GM23248 (cell line): ENCODE results near the gene GNAQ. TPM values are rescaled to one million over a fixed set of nuclear protein-coding genes. Genes with fewer than 3 reads are reported as not detected.

Experiments used
- DNase-seq: peaks from one replicate; pipeline ENCODE4 v3.0.0-alpha.2; 2015
- H2AFZ ChIP-seq: fragments of 200-600 bp; sonication (generic); 2 replicates; pipeline ENCODE4 v1.6.1; 2016; ENCODE audit warnings: antibody characterized with exemption
- H3F3A ChIP-seq: fragments of 200-600 bp; sonication (generic); 2 replicates; pipeline ENCODE4 v1.6.1; 2016; ENCODE audit warnings: mild to moderate bottlenecking, antibody characterized with exemption, mixed run types; ENCODE audit not compliant: insufficient read depth
- H3K27ac ChIP-seq: fragments of 200-600 bp; sonication (generic); 2 replicates; pipeline ENCODE4 v1.5.1; 2016; ENCODE audit warnings: mild to moderate bottlenecking
- H3K27me3 ChIP-seq: fragments of 200-600 bp; sonication (generic); replicated peaks from 2 replicates; pipeline ENCODE4 v1.6.1; 2016; ENCODE audit warnings: mild to moderate bottlenecking; ENCODE audit not compliant: insufficient read depth
- H3K36me3 ChIP-seq: fragments of 200-600 bp; sonication (generic); 2 replicates; pipeline ENCODE4 v1.6.1; 2016; ENCODE audit warnings: low read depth, mild to moderate bottlenecking
- H3K4me1 ChIP-seq: fragments of 200-600 bp; sonication (generic); 2 replicates; pipeline ENCODE4 v1.6.1; 2016; ENCODE audit warnings: mild to moderate bottlenecking; ENCODE audit not compliant: insufficient read depth
- H3K4me2 ChIP-seq: fragments of 200-600 bp; sonication (generic); one replicate; pipeline ENCODE4 v1.6.1; 2016; ENCODE audit warnings: mild to moderate bottlenecking; ENCODE audit not compliant: unreplicated experiment
- H3K4me3 ChIP-seq: fragments of 200-600 bp; sonication (generic); 2 replicates; pipeline ENCODE4 v1.5.1; 2016; ENCODE audit warnings: mild to moderate bottlenecking
- H3K79me2 ChIP-seq: fragments of 200-600 bp; sonication (generic); 2 replicates; pipeline ENCODE4 v1.6.1; 2016; ENCODE audit warnings: mild to moderate bottlenecking; ENCODE audit not compliant: insufficient read depth
- H3K9ac ChIP-seq: fragments of 200-600 bp; sonication (generic); 2 replicates; pipeline ENCODE4 v1.6.1; 2016; ENCODE audit warnings: mild to moderate bottlenecking
- H3K9me2 ChIP-seq: fragments of 200-600 bp; sonication (generic); 2 replicates; pipeline ENCODE4 v1.6.1; 2016; ENCODE audit warnings: mixed run types, mild to moderate bottlenecking, moderate library complexity; ENCODE audit not compliant: insufficient read depth
- H3K9me3 ChIP-seq: fragments of 200-600 bp; sonication (generic); one replicate; pipeline ENCODE4 v1.6.1; 2017; ENCODE audit warnings: low read depth
- H4K20me1 ChIP-seq: fragments of 200-600 bp; sonication (generic); 2 replicates; pipeline ENCODE4 v1.6.0; 2016; ENCODE audit not compliant: insufficient read depth
- EZH2 ChIP-seq: fragments of 200-600 bp; sonication (generic); IDR thresholded peaks from 2 replicates; pipeline ENCODE4 v1.6.1; 2018; ENCODE audit warnings: antibody characterized with exemption, mild to moderate bottlenecking; ENCODE audit not compliant: insufficient read depth, poor library complexity, severe bottlenecking
- EZH2phosphoT487 ChIP-seq: fragments of 200-600 bp; sonication (generic); IDR thresholded peaks from 2 replicates; pipeline ENCODE4 v1.6.1; 2018; ENCODE audit warnings: antibody characterized with exemption, moderate library complexity, mild to moderate bottlenecking, low read depth; ENCODE audit not compliant: insufficient read depth
- WGBS, 2 experiments: methylation state at CpG; one replicate each; pipeline ENCODE4 v1.1.6; 2015 to 2017; ENCODE audit warnings: low lambda C conversion rate in 2 of 2, low coverage in 1 of 2; ENCODE audit errors: missing lambda C conversion rate in 2 of 2; 5-methylcytosine and 5-hydroxymethylcytosine counted together
- in situ Hi-C: fragments of 300-500 bp; cut with MboI; formaldehyde crosslinking; loops from 2 replicates; pipeline ENCODE4 v1.15.0; 2020
- polyA plus RNA-seq: library from polyadenylated mRNA; unstranded; fragments of >200 nt; fragmentation: Nextera tagmentation; extraction: Ambion mirVana; gene quantifications from 2 replicates; pipeline ENCODE4 v1.2.1, GENCODE V29; 2016
- total RNA-seq: library from RNA; depleted of rRNA; stranded (reverse); fragments of >200 nt; shearing (Covaris generic); gene quantifications from 2 replicates; pipeline ENCODE4 v1.2.3, GENCODE V29; 2014

GNAQ gene
- total and polyA plus RNA-seq, 2 experiments from 2014 or later = 11.5 to 32.7 TPM

GRCh38 chr9:77899679-77900354 lies 131.8 kb downstream of the GNAQ start:
- Histone ChIP-seq H3K9ac (no peak overlapping the region), H4K20me1 (0 out of 2 replicates have a peak, but pooled peaks cover 6% of the 10 kb centered on the region), H3K27me3 (no peaks in the 10 kb centered on the region), H3K27ac (no peak overlapping the region), H3K79me2 (peaks cover 5% of the 10 kb centered on the region; the same call in 1 of the 2 replicates), H3K4me3 (no peak overlapping the region), H3K36me3 (no peaks in the 10 kb centered on the region), H3K4me2 (peak overlapping the region; percentile 6), H3F3A (peaks cover 23% of the 10 kb centered on the region), H3K9me3 (no peaks in the 10 kb centered on the region), H3K9me2 (no peaks in the 10 kb centered on the region), H3K4me1 (peaks cover 12% of the 10 kb centered on the region), H2AFZ (no peak overlapping the region)
- WGBS, 2 experiments = 58 to 61% methylated on average over 6 of the region's 6 CpGs
- in situ Hi-C loops = no loop called here
- DNase-seq = peak; percentile 78
- TF ChIP-seq EZH2phosphoT487 (no peak), EZH2 (no peak)

GRCh38 chr9:77898864-77899263 lies 132.7 kb downstream of the GNAQ start:
- Histone ChIP-seq H3K27me3 (no peaks in the 10 kb centered on the region), H3K9me2 (no peaks in the 10 kb centered on the region), H3F3A (peaks cover 23% of the 10 kb centered on the region), H3K4me3 (no peak overlapping the region), H4K20me1 (0 out of 2 replicates have a peak, but pooled peaks cover 6% of the 10 kb centered on the region), H3K36me3 (no peaks in the 10 kb centered on the region), H2AFZ (no peak overlapping the region), H3K27ac (no peak overlapping the region), H3K4me1 (peaks cover 12% of the 10 kb centered on the region), H3K79me2 (0 out of 2 replicates have a peak, but pooled peaks cover 3% of the 10 kb centered on the region), H3K4me2 (no peak overlapping the region), H3K9ac (no peak overlapping the region), H3K9me3 (no peaks in the 10 kb centered on the region)
- TF ChIP-seq EZH2phosphoT487 (no peak), EZH2 (no peak)
- WGBS, 2 experiments = 62 to 66% methylated on average over 3 of the region's 3 CpGs
- in situ Hi-C loops = no loop called here
- no peak for DNase-seq

DNA sequence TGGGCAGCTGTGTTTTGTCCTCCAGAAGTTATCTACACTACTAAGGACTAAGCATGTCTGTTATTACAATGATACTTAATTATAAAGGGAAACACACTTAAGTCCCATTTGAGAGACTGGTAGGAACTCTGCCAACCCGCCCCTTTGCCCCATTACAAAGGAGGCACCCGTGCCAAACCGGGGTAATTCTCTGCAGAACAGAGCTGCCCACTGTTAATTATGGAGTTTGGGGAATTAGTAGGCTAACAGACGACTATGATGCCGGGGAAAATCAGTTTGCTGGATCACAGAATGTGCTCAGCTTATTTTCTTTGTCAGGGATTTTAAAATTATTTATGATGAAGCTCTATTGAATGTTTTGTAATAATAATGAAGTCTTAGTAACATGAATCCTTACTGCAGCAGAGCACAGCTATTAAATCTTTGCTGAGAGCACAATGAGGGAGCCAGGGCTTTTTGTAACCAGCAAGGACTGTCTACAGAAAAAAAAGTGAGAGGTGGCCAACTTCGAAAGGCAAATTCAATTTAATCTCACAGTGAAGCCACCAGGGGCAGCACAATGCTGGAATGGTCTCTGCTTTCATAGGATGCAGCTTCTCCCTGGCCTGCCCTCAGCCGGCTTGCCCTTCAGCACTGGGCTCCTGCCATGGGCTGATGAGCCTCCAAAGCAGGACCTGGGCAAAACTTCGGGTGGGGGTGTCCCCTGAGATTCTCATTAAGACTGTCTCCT lies 134.5 kb downstream of the GNAQ start:
- Histone ChIP-seq H4K20me1 (0 out of 2 replicates have a peak, but pooled peaks cover 6% of the 10 kb centered on the region), H3K4me1 (peaks cover 12% of the 10 kb centered on the region), H3K36me3 (no peaks in the 10 kb centered on the region), H3K9ac (no peak overlapping the region), H3K27me3 (no peaks in the 10 kb centered on the region), H2AFZ (no peak overlapping the region), H3K27ac (no peak overlapping the region), H3K4me3 (no peak overlapping the region), H3K9me3 (no peaks in the 10 kb centered on the region), H3K9me2 (no peaks in the 10 kb centered on the region), H3K4me2 (no peak overlapping the region), H3K79me2 (peaks cover 8% of the 10 kb centered on the region; the same call in 1 of the 2 replicates), H3F3A (peaks cover 23% of the 10 kb centered on the region)
- peak; percentile 7 for DNase-seq
- in situ Hi-C loops = no loop called here
- 67 to 72% methylated on average over 8 of the region's 8 CpGs for WGBS, 2 experiments
- TF ChIP-seq EZH2 (no peak), EZH2phosphoT487 (no peak)

GRCh38 chr9:77896269-77896937 lies 135.2 kb downstream of the GNAQ start:
- in situ Hi-C loops = no loop called here
- H3K4me1 ChIP-seq = peaks cover 12% of the 10 kb centered on the region
- no peak overlapping the region for H3K4me3 ChIP-seq
- H3K4me2 ChIP-seq = no peak overlapping the region
- 76 to 77% methylated on average over 2 of the region's 2 CpGs for WGBS, 2 experiments
- no peak for DNase-seq
- no peaks in the 10 kb centered on the region for H3K27me3 ChIP-seq
- TF ChIP-seq EZH2phosphoT487 (no peak), EZH2 (no peak)
- H3K9me2 ChIP-seq = no peaks in the 10 kb centered on the region
- H3K36me3 ChIP-seq = no peaks in the 10 kb centered on the region
- no peak overlapping the region for H2AFZ ChIP-seq
- H3K9me3 ChIP-seq = no peaks in the 10 kb centered on the region
- 0 out of 2 replicates have a peak, but pooled peaks cover 6% of the 10 kb centered on the region for H4K20me1 ChIP-seq
- H3F3A ChIP-seq = peaks cover 23% of the 10 kb centered on the region
- no peak overlapping the region for H3K9ac ChIP-seq
- H3K79me2 ChIP-seq = peaks cover 8% of the 10 kb centered on the region; the same call in 1 of the 2 replicates
- H3K27ac ChIP-seq = no peak overlapping the region
